ENCODE measurements around the gene PDE11A.

DNA sequence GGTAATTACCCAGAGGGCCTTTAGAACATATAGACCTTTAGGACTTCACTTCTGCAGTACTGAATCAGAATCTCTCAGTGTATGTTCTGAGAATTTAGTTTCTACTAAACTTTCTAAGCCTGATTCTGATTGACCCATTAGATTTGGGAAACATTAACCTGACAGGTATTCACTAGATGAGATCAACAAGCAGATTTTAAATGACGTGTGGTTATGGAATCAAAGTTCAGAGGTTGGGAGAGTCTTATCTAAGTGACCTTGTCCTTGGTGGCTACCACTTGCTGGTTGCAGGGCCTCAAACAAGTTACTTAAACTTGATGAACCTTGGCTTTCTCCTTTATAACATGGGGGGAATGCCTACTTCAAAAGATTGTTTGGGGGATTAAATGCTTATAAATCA lies 198.7 kb downstream of the PDE11A start:
- TF ChIP-seq, protein P1, sequence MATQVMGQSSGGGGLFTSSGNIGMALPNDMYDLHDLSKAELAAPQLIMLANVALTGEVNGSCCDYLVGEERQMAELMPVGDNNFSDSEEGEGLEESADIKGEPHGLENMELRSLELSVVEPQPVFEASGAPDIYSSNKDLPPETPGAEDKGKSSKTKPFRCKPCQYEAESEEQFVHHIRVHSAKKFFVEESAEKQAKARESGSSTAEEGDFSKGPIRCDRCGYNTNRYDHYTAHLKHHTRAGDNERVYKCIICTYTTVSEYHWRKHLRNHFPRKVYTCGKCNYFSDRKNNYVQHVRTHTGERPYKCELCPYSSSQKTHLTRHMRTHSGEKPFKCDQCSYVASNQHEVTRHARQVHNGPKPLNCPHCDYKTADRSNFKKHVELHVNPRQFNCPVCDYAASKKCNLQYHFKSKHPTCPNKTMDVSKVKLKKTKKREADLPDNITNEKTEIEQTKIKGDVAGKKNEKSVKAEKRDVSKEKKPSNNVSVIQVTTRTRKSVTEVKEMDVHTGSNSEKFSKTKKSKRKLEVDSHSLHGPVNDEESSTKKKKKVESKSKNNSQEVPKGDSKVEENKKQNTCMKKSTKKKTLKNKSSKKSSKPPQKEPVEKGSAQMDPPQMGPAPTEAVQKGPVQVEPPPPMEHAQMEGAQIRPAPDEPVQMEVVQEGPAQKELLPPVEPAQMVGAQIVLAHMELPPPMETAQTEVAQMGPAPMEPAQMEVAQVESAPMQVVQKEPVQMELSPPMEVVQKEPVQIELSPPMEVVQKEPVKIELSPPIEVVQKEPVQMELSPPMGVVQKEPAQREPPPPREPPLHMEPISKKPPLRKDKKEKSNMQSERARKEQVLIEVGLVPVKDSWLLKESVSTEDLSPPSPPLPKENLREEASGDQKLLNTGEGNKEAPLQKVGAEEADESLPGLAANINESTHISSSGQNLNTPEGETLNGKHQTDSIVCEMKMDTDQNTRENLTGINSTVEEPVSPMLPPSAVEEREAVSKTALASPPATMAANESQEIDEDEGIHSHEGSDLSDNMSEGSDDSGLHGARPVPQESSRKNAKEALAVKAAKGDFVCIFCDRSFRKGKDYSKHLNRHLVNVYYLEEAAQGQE (IDR thresholded peaks at IDR 0.05; ENCODE audit: insufficient read depth in 1 of 2, low read depth in 2 of 2, low read length in 2 of 2), result no peak
- TF ChIP-seq POLR2AphosphoS5 (IDR thresholded peaks at IDR 0.05; ENCODE audit: low read depth, low read length), result no peak
- TF ChIP-seq SIN3A (IDR thresholded peaks at IDR 0.05; ENCODE audit: borderline replicate concordance, insufficient read depth, low read length), result no peak
- TF ChIP-seq FOXP2 (optimal IDR thresholded peaks at IDR 0.05; ENCODE audit: borderline replicate concordance, extremely low read depth, extremely low read length, insufficient read depth), result no peak
